Stimulated activated CD8-positive, alpha-beta memory T cell treated with anti-CD3 and anti-CD28 coated beads, Interleukin-15, amount 100 ng/mL, for 24 hours (primary cell): ENCODE measurements around the gene CPSF4L.
"Not testable (repeated sequence)": the region's sequence is repeated elsewhere in the genome, so short reads cannot be mapped to it uniquely, and the experiment has no call there.

Source experiments
- DNase-seq: peaks from one replicate; pipeline ENCODE4 v3.0.0-alpha.2; 2020; ENCODE audit warnings: low read depth

CPSF4L gene

GRCh38 chr17:73261617-73261951, at the start of gene CPSF4L:
TSS of gene CPSF4L (minus strand) at chr17:73261880. CDS start at chr17:73261818, 62 bp downstream.
- DNase-seq, result no peak

- no peak for DNase-seq
These were observed 49.7 kb upstream of the CPSF4L start for GRCh38 chr17:73311428-73311780.

GRCh38 chr17:73309727-73310596, 48.3 kb upstream of the CPSF4L start:
- DNase-seq, result no peak

- DNase-seq, result not testable (repeated sequence)
These were observed 47.3 kb upstream of the CPSF4L start for GRCh38 chr17:73308959-73309358.

GRCh38 chr17:73308017-73308823, 46.5 kb upstream of the CPSF4L start:
- no peak for DNase-seq

GRCh38 chr17:73307130-73307529, 45.5 kb upstream of the CPSF4L start:
- no peak for DNase-seq

- DNase-seq, result no peak
These were observed 44.5 kb upstream of the CPSF4L start for GRCh38 chr17:73305845-73306836.

- DNase-seq, result no peak
These were observed 43.5 kb upstream of the CPSF4L start for GRCh38 chr17:73304971-73305812.

GRCh38 chr17:73304438-73304837, 42.8 kb upstream of the CPSF4L start:
- DNase-seq, result no peak

- no peak for DNase-seq
These were observed 40.5 kb upstream of the CPSF4L start for GRCh38 chr17:73302189-73302588.

GRCh38 chr17:73301369-73301768, 39.7 kb upstream of the CPSF4L start:
- DNase-seq, result no peak

- no peak for DNase-seq
These were observed 38.7 kb upstream of the CPSF4L start for GRCh38 chr17:73300392-73300791.

GRCh38 chr17:73297934-73298861, 36.5 kb upstream of the CPSF4L start:
- DNase-seq, result no peak

GRCh38 chr17:73293480-73293911, 31.8 kb upstream of the CPSF4L start:
- no peak for DNase-seq

- DNase-seq, result no peak
These were observed 31.4 kb upstream of the CPSF4L start for GRCh38 chr17:73293031-73293430.

GRCh38 chr17:73292031-73292531, 30.4 kb upstream of the CPSF4L start:
- no peak for DNase-seq

- no peak for DNase-seq
These were observed 29.7 kb upstream of the CPSF4L start for GRCh38 chr17:73291260-73291801.

- DNase-seq, result no peak
These were observed 28.9 kb upstream of the CPSF4L start for GRCh38 chr17:73290399-73291259.
